HL-60 (cell line): ENCODE measurements around the gene GPR137.

Source experiments
- POLR2AphosphoS5 ChIP-seq: IDR thresholded peaks from 2 replicates; pipeline ENCODE4 v1.6.1; 2012; ENCODE audit warnings: low read depth
- TF ChIP-seq, protein P1 (sequence below): IDR thresholded peaks from one replicate; pipeline ENCODE4 v1.5.1; 2011; ENCODE audit warnings: low read length, control low read depth, inconsistent platforms; ENCODE audit not compliant: insufficient read depth
- TF ChIP-seq, protein P2 (sequence below): IDR thresholded peaks from 2 replicates; pipeline ENCODE4 v1.6.1; 2012; ENCODE audit warnings: low read depth; ENCODE audit not compliant: insufficient replicate concordance

DNA sequence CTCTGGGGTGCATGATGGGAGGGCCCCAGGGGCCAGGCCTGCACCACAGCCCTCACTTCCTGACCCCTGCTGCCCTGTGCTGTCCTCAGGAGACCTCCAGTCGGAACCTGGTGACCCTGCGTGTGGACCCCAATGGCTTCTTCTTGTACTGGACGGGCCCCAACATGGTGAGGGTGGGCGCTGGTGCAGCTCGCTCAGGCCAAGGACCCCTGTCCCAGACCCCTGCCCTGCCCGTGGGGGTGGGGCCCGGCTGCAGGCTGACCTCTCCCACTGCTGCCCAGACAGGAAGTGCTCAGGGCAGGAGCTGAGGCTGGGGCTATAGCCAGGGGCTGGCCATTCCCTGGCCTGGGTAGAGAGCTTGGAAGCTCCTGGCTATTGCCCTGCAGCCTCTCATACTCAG is 31.3 kb upstream of the GPR137 start:
- TF ChIP-seq, protein P1, sequence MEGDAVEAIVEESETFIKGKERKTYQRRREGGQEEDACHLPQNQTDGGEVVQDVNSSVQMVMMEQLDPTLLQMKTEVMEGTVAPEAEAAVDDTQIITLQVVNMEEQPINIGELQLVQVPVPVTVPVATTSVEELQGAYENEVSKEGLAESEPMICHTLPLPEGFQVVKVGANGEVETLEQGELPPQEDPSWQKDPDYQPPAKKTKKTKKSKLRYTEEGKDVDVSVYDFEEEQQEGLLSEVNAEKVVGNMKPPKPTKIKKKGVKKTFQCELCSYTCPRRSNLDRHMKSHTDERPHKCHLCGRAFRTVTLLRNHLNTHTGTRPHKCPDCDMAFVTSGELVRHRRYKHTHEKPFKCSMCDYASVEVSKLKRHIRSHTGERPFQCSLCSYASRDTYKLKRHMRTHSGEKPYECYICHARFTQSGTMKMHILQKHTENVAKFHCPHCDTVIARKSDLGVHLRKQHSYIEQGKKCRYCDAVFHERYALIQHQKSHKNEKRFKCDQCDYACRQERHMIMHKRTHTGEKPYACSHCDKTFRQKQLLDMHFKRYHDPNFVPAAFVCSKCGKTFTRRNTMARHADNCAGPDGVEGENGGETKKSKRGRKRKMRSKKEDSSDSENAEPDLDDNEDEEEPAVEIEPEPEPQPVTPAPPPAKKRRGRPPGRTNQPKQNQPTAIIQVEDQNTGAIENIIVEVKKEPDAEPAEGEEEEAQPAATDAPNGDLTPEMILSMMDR: no peak
- no peak for TF ChIP-seq POLR2AphosphoS5
- TF ChIP-seq, protein P2, sequence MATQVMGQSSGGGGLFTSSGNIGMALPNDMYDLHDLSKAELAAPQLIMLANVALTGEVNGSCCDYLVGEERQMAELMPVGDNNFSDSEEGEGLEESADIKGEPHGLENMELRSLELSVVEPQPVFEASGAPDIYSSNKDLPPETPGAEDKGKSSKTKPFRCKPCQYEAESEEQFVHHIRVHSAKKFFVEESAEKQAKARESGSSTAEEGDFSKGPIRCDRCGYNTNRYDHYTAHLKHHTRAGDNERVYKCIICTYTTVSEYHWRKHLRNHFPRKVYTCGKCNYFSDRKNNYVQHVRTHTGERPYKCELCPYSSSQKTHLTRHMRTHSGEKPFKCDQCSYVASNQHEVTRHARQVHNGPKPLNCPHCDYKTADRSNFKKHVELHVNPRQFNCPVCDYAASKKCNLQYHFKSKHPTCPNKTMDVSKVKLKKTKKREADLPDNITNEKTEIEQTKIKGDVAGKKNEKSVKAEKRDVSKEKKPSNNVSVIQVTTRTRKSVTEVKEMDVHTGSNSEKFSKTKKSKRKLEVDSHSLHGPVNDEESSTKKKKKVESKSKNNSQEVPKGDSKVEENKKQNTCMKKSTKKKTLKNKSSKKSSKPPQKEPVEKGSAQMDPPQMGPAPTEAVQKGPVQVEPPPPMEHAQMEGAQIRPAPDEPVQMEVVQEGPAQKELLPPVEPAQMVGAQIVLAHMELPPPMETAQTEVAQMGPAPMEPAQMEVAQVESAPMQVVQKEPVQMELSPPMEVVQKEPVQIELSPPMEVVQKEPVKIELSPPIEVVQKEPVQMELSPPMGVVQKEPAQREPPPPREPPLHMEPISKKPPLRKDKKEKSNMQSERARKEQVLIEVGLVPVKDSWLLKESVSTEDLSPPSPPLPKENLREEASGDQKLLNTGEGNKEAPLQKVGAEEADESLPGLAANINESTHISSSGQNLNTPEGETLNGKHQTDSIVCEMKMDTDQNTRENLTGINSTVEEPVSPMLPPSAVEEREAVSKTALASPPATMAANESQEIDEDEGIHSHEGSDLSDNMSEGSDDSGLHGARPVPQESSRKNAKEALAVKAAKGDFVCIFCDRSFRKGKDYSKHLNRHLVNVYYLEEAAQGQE: no peak
